ENCODE results near the gene RAB33B.
"Not testable (repeated sequence)": the region's sequence is repeated elsewhere in the genome, so short reads cannot be mapped to it uniquely, and the experiment has no call there.

RAB33B gene

DNA sequence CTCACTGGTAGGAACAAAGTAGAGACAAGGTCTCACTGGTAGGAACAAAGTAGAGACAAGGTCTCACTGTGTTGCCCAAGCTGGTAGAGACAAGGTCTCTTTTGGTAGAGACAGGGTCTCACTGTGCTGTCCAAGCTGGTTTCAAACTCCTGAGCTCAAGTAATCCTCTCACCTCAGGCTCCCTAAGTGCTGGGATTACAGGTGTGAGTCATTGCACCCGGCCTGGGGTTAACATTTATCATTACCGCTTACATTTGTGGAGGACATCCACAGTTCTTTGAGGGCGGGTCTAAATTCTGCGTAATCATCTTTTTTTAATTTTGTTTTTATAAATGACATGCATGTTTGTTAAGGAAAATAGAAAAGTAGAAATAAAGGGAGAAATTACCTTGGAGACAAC is 12.0 kb downstream of the RAB33B start:
- no peak for DNase-seq

DNA sequence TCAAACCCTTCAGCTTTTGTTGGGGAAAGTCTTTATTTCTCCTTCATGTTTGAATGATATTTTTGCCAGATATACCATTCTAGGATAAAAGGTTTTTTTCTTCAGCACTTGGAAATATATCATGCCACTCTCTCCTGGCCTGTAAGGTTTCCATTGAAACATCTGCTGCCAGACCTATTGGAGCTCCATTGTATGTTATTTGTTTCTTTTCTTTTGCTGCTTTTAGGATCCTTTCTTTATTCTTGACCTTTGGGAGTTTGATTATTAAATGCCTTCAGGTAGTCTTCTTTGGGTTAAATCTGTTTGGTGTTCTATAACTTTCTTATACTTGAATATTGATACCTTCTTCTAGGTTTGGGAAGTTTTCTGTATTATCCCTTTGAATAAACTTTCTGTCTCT is 14.8 kb downstream of the RAB33B start:
- DNase-seq: not testable (repeated sequence)

DNA sequence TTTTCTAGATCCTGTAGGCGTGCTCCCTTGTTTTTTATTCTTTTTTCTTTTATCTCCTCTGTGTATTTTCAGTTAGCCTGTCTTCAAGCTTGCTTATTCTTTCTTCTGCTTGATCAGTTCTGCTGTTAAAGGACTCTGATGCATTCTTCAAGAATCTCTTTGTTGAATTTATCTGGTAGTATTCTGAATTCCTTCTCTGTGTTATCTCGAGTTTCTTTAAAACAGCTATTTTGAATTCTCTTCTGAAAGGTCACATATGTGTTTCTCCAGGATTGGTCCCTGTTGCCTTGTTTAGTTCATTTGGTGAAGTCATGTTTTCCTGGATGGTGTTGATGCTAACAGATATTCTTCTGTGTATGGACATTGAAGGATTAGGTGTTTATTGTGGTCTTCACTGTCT is 15.3 kb downstream of the RAB33B start:
- DNase-seq: no peak

DNA sequence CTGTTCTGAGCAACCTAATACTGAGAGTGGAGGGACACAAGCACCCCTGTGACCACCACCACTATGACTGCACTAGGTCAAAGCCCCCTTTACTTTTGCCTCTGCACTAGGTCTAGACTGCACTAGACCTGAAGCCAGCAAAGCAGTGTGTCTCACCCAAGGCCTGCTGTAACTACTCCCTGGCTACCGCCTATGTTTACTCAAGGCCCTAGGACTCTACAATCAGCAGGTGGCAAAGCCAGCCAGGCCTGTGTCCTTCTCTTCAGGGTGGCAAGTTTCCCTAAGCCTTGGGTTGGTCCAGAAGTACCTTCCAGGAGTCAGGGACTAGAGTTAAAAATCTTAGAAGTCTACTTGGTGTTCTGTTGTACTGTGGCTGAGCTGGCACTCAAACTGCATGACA is 15.9 kb downstream of the RAB33B start:
- DNase-seq: no peak

DNA sequence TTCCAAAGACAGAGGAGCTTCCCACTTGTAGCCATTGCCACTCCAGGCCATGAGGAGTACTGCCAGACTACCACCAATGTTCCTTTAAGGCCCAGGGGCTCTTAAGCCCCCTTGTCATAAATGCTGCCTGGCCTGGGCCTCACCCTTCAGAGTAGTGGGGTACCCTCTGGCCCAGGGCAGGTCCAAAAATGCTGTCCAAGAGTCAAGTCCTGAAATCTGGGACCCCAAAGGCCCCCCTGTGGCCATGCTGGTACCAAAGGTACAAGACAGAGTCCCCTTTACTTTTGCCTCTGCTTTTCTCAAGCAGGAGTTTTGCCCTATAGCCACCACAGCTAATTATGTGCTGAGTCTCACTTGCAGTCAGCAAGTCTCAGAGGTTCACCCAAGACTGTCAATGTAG is 16.4 kb downstream of the RAB33B start:
- DNase-seq: no peak

DNA sequence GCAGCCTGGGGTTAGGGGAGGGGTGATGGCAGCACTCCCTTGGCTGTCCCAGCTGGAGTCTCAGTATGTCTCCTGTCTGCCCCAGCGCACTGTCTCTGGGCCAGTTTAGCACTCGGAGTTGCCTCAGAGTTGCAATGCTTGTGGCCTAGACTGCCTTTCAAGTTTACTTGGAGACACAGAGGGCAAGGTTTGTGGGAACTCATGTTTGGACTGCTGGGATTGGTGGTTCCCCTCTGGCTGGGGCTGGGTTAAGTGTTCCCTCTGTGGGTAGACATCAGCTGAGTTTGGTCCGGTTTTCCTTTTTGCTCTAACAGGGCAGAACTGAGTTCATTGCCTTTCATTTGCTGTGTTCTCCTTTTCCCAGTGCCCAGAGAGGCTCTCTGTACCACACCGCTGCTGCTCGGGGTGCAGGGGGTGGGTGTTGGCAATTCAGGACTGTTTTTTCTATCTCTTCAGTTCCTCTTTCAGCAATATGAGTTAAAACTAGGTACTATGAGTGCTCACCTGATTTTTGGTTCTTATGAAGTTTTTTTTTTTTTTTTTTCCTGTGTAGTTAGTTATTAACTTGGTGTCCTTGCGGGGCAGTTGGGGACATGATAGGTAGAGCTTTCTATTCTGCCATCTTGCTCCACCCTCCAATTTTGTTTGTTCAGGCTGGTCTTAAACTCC is 17.2 kb downstream of the RAB33B start:
- no peak for DNase-seq

DNA sequence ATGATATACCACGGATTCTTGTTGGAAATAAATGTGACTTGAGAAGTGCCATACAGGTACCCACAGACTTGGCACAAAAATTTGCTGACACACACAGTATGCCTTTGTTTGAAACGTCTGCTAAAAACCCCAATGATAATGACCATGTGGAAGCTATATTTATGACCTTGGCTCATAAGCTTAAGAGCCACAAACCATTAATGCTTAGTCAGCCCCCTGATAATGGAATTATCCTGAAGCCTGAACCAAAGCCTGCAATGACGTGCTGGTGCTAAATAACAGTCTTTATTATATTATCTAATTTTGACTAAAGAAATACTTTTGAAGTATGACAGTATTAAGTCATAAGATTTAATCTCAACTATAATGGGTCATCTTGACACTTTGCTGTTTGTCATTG is 18.9 kb downstream of the RAB33B start:
- no peak for DNase-seq

DNA sequence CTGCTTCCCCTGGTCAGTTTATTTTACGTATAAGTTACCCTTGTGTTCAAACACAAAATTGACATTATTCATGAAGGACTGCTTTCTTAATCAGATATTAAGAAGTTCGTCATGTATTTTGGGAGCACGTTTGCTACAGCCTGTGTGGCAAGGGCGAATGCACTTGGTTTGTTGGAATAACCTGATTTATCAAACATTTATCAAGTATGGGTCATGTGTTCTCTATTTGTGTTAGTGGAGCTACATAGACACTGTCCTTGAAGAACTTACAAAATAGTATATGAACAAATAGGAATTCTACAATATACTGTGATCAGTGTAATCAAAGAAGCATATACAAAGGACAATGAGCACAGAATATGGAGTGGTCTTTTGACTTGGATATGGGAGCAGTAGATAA is 22.4 kb downstream of the RAB33B start:
- no peak for DNase-seq

DNA sequence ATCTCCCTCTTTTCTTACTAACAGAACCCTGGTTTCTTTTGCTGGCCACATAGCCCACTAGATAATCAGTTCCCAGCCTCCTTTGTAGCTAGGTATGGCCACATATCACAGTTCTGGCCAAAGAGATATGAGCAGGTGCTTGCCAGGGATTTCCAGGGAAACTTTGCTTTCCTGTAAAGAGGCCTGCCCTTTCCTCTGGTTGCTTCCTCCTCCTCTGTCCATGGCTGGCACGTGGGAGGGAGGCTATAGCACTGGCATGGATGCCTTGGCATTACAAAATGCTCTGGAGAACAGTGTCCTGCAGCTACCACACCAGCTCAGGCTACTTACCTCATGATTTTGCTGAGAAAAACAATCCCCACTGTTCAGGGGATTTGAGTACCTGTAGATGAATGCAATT is 27.5 kb downstream of the RAB33B start:
- DNase-seq: no peak

DNA sequence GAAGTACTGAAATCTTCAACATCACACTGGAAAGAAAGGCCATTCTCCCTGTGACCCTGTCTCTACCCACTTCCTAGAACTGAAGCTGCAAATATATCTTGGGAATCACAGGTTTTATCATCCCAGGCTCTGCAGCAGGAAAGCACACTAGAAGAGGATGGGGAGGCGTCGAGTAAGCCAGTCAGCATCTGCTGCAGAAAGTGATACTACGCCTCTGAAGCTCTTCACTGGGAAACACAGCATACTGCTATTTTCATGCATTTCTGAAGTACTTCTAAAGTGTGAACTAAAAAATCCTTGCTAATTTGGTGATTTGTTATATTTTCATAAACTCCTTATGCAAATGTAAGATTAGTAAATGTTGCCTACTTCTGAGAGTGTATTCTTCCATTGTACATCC is 29.1 kb downstream of the RAB33B start:
- no peak for DNase-seq

DNA sequence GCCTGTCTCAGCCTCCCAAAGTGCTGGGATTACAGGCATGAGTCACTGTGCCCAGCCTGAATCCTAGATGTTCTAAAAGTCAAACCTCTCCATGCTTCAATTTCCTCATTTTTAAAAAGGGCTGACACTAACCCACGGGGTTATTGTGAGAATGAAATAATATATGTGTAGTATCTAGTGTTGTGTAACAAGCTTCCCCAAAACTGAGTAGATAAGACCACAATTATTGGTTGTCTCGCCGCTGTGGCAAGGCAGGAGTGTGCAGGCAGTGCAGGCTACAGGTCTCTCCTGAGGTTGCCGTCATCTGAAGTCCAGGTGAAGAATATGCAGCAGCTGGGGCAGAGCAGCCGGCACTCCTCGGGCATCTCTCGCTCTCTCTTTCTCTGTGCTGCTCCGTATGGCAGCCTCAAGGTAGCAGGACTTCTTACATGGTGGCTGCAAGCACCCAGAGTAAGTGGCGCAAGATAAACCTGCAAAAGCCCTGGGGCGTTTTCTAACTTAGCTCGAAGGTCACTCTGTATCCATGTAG is 30.9 kb downstream of the RAB33B start:
- no peak for DNase-seq

DNA sequence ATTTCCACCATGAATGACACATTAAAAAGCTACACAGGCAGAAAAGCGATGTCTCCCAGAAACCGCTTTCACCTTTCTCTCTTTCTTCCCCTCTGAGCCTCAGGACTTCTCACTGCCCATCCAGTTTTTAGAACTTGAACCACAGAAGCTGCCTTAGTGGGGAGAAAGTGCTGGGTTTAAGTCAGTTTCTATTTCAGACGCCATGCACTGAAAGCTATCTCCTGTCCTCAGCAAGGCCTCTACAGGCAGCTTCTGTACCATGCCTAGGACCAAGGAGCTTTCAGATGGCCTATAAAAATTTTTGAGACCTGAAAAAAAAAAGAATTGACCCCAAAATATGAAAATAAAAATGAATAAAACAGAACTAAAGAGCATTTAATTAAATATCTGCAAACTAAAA is 34.5 kb downstream of the RAB33B start:
- DNase-seq: no peak

DNA sequence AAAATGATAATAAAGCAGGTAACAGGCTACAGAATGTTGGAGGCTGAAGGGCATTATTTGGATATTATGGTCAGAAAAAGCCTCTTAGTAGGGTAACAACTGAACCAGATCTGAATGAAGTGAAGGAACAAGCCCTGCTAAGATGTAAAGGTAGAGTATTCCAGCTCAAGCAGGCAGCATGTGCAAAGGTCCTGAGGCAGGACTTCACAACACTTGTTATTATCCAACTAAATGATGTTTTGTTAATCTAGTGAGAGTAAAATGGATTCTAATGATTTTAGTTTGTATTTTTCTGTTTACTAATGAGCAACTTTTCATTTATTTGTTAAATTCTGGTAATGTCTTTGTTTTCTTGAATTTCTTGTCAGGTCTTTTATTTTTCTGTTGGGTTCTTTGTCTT is 35.7 kb downstream of the RAB33B start:
- DNase-seq: no peak

DNA sequence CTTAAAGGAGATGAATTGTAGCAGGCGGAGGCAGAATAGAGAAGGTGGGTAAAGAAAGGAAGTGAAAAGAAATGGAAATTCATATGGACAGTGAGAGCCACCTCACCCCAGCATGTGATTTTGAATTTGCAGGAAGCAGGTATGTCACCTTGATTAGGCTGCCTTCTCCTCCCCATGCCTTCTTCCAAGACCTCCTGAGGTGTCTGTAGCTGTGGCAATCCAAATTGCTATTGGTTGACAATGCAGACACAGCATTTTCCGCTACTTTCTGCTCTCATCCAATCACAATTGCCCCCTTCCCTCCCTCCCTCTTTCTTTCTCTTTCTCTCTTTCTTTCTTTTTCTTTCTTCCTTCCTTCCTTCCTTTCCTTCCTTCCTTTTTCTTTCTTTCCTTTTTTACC is 38.5 kb downstream of the RAB33B start:
- no peak for DNase-seq

DNA sequence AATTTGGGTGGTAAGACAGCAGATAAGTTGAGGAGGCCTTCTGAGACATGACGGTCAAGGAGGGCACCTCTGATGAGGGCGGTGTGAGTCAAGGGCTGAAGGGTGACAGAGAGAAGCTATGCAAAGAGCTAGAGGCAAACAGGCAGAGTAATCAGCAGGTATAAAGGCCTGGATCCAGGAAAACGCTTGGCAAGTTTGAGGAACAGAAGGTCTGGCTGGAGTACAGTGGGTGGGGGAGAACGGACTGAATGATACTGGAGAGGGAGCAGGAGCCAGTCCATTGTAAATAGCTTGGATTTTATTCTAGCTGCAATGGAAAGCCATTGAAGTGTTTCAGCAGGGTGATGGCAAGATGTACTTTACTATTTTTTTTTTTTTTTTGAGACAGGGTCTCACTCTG is 39.3 kb downstream of the RAB33B start:
- no peak for DNase-seq

DNA sequence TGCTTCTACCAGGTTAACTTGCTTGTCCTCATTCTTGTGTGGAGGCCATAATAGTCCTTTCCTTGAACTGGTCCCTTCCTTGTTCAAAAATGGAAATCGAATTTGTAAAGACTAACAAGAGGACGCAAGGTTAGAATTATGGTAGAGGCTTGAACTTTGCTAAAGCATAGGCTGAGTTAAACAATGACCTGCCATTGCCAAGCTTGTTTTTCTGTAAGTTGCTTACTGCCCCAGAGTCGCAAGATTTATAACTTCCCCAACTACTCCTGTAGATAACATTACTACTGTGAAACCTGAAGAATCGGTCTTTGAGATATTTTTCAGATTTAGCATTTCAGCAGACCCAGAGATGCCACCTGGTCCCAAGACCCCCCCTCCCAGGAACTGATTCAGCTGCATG is 45.3 kb downstream of the RAB33B start:
- no peak for DNase-seq

DNA sequence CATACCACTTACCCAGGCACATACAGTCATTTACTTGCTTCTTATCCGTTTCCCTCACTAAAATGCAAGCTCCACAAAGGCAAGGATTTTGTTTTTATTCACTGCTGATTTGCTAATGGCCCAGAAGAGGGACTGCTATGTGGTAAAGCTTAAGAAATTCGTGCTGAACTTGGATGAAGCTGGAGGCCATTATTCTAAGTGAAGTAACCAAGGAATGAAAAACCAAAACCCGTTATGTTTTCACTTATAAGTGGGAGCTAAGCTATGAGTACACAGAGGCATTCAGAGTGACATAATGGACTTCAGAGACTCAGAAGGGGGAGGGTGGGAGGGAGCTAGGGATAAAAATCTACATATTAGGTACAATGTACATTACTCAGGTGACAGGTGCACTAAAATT is 47.2 kb downstream of the RAB33B start:
- no peak for DNase-seq

DNA sequence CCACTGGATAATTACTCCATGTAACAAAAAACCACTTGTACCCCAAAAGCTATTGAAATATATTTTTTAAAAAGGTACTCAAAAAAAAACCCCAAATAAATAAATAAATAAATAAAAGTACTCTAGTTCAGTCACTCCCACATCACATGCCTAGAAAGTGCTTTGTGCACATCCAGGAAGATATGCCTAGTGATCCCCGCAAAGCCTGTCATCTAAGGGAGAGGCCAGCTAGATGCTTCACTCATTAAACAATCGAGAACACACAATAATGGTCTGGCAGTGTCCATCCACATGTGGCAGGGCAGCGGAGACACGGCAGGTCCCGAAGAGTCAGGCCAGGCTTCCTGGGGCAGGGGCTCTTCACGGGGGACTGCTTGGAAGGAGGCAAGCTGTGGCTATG is 47.6 kb downstream of the RAB33B start:
- no peak for DNase-seq

DNA sequence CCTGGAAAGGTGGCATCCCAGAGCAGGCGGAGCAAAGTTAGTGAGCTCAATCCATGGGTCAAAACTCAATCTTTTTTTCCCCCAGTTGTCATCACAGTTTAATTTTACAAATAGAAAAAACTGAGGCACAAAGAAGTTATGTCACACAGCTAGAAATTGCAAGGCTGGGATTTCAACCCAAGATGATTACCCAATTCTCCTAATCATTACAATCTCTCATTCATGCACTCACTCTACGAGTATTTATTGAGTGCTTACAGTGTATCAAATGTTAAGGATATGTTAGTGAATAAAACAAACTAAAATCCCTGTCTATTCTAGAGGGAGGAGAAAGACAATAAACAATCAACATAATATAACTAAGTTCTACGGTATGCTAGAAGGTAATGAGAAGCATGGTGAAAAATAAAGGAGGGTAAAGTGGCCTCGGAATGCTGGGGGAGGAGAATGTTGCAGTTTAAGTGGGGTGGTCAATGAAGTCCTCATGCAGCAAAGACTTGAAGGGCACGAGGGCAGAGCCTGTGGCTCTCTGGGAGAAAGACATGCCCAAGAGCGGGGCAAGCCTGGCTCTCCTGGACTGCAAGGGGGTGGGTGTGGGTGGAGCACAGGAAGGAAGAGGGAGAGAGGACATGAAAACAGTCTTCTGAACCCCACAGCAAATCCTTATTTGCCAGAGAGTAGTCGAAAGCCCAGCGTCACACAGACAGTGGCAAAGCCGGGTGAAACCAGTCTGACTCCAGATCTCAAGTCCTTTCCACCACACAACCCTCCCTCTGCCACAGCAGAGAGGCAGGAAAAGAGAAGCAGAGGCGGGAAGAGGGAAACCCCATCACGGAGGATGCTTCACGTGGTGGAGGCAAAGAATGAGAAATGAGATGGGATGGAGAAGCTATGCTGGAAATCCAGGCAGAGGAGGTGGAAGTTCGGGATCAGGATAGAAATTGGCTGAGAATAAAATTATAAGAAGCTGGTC is 48.3 kb downstream of the RAB33B start:
- DNase-seq: no peak

DNA sequence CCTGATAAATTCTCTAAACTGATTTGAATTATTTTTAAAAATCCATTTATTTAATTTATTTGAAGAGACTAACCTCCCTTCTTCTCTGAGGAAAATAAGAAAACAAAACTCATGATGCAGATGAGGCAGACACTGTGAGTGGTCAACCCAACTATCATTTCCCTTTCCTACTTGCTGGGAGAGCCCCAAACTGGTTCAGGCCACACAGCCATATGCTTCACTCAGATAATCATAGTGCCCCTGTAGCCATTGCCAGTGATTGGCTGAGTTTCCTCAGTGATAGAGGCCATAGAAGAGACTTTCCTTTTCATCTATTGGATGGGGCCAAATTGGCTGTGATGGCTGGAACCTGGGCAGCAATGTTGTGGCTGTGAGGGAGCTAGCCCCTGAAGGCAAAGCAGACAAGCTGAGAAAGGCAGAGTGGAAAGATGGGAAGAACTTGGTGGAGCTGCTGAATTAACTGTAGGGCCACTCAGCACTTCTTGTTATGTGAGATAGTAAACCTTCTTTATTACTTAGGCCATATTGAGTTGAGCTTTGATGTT is 49.8 kb downstream of the RAB33B start:
- DNase-seq: no peak

DNA sequence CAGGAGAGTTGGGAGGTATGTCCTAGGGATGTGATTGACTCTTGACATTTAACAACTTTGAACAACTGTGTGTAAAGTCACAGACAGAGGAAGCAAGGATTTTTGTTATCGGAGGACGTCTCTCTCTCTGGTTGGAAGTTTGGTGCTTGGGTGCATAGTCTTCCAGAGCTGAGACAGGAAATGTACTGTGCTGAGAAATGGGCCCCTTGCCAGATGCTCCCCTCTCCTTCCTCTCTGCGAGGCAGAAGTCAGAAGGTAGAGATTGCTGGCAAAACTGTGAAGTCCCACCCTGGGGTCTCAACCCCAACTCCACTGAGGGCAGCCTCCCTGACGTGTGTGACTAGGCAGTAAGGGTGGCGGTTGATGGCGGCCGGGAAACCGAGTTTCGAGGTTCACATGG is 52.9 kb downstream of the RAB33B start:
- no peak for DNase-seq

DNA sequence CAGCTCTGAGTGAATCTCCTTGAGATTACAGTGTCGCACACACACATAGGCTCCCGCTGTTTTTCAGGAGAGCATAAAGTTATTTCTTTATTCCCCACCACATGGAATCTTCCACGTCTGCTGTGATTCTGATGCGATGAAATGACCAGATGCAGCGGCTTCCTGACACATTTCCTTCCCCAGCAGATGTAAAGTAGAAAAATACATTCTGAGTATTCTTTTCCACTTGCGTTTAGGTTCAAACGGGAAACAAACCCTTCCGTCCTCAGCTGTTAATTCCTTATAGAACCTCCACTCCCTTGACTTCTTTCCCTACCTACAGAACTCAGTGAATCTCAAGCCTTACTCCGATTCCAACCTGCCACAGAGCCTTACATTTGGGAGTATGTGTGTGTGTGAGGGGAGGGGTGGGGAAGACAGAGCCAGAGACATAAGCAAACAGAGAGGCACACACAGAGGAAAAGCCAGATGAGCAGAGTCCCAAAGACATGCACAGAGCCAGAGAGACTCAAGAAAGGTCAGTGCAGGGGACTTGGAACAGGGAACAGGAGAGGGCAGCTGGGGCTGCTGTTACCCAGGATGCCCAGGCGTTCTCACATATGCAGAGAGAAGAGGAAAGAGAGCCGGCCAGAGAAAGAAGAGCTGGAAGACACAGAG is 54.8 kb downstream of the RAB33B start:
- no peak for DNase-seq

DNA sequence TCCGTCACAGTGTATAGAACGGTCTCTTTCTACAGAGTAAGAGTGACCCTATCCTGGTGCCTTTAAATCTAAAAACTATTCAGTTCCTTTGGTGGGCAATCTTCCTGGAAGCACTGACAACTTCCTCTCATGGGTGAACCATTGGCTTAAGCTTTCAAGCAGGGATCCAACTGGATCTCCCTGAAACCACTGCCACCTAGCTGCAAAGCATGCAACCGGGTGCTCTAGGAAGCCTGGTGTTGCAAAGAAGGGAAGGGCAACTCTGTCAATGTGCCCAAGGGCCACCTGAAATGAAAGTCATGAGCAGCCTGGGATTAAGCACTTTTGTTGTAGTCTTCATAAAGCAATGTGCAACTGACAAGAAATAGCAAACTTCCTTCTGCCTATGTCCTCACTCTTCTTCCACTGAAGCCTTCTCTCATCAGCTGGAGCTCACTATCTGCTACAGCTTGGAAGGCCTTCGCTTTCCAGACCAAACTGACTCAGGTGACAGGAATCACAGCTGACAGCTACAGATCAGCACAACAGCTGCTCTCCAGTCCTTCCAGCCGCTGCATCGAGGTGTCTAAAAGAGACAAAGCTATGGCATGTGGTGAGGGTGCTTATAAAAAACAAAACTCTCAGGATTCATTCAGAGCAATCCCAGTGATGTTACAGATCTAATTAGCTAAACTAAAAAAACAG is 55.9 kb downstream of the RAB33B start:
- no peak for DNase-seq

All from NCI-H1436 (cell line).